ENCODE data around the gene TMEM38A. TPM values are rescaled to one million over a fixed set of nuclear protein-coding genes. Genes with fewer than 3 reads are reported as not detected.

The TMEM38A gene
- total RNA-seq, 8 experiments from 2014 or later = 1.2 to 7.4 (median 3.9) TPM

- H3K27ac ChIP-seq = no peak overlapping the region
- peaks cover 4 to 15% of the 10 kb centered on the region in 2 donors for H3K4me1 ChIP-seq (replicated peaks in 1 of 2)
- H3K4me3 ChIP-seq = no peak overlapping the region
- 65 to 100% (median 81%) methylated on average over 3 to 16 of the region's 16 CpGs for WGBS, 10 experiments
- in situ Hi-C loops (cut with MboI; ENCODE audit: low pct_unique_long_range_greater_than_20kb in 2 of 9, low sequenced_read_pairs in 9 of 9, unreplicated experiment in 9 of 9) = loop anchor here in 1 of 9 experiments (10.0 kb wide), 1 partner anchor 51 kb away; the partner anchor contains the start of gene SLC35E1
- ATAC-seq (replicated peaks in 6 of 8) = no peak
Observed at GRCh38 chr19:16625163-16625958, 35.6 kb upstream of the TMEM38A start.

- in situ Hi-C loops (cut with MboI; ENCODE audit: low pct_unique_long_range_greater_than_20kb in 2 of 9, low sequenced_read_pairs in 9 of 9, unreplicated experiment in 9 of 9) = loop anchor here in 1 of 9 experiments (10.0 kb wide), 1 partner anchor 52 kb away; the partner anchor contains the start of gene SLC35E1
- Histone ChIP-seq H3K27ac (peak overlapping the region; percentile 40 to 80), H3K4me3 (peak overlapping the region; percentile 54 to 88 (median 85)), H3K4me1 (replicated peaks in 1 of 2) (peaks cover 4 to 15% of the 10 kb centered on the region in 2 donors)
- no peak for ATAC-seq (replicated peaks in 6 of 8)
- 0 to 40% (median 7%) methylated on average over 1 to 3 of the region's 12 CpGs; no CpG with 5 or more reads in 7 of the 10 experiments for WGBS, 10 experiments
Observed at GRCh38 chr19:16626796-16627192, 34.1 kb upstream of the TMEM38A start.

- WGBS, 10 experiments = 0% methylated on average over 2 to 8 of the region's 52 CpGs; no CpG with 5 or more reads in 5 of the 10 experiments
- H3K4me3 ChIP-seq = peak overlapping the region; percentile 54 to 88 (median 85)
- ATAC-seq (replicated peaks in 6 of 8) = no peak
- peaks cover 4 to 15% of the 10 kb centered on the region in 2 donors for H3K4me1 ChIP-seq (replicated peaks in 1 of 2)
- H3K27ac ChIP-seq = peak overlapping the region; percentile 40 to 80
- in situ Hi-C loops (cut with MboI; ENCODE audit: low pct_unique_long_range_greater_than_20kb in 2 of 9, low sequenced_read_pairs in 9 of 9, unreplicated experiment in 9 of 9) = loop anchor here in 1 of 9 experiments (10.0 kb wide), 1 partner anchor 53 kb away; the partner anchor contains the start of gene SLC35E1
Observed at GRCh38 chr19:16627193-16627927, 33.6 kb upstream of the TMEM38A start.

DNA sequence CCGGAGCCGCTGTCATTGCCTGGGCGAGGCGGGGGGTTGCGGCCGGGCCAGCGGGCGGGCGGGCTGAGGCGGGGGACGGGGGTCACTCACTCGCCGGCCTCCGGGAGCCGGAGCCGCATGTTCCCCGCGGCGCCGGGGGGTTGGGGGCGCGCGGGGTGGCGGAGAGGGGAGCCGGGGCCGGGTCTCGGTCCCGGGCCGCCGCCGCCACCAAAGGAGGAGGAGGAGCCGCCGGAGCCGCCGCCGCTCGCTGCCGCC, 33.1 kb upstream of the TMEM38A start:
- H3K27ac ChIP-seq = peak overlapping the region; percentile 40 to 80
- peak overlapping the region; percentile 54 to 88 (median 85) for H3K4me3 ChIP-seq
- in situ Hi-C loops (cut with MboI; ENCODE audit: low pct_unique_long_range_greater_than_20kb in 2 of 9, low sequenced_read_pairs in 9 of 9, unreplicated experiment in 9 of 9) = loop anchor here in 1 of 9 experiments (10.0 kb wide), 1 partner anchor 53 kb away; the partner anchor contains the start of gene SLC35E1
- WGBS, 10 experiments = no CpG with 5 or more reads among the region's 38 CpGs
- peaks cover 4 to 15% of the 10 kb centered on the region in 2 donors for H3K4me1 ChIP-seq (replicated peaks in 1 of 2)
- ATAC-seq (replicated peaks in 6 of 8) = peak in 2 of 8 experiments; percentile 1 to 4

DNA sequence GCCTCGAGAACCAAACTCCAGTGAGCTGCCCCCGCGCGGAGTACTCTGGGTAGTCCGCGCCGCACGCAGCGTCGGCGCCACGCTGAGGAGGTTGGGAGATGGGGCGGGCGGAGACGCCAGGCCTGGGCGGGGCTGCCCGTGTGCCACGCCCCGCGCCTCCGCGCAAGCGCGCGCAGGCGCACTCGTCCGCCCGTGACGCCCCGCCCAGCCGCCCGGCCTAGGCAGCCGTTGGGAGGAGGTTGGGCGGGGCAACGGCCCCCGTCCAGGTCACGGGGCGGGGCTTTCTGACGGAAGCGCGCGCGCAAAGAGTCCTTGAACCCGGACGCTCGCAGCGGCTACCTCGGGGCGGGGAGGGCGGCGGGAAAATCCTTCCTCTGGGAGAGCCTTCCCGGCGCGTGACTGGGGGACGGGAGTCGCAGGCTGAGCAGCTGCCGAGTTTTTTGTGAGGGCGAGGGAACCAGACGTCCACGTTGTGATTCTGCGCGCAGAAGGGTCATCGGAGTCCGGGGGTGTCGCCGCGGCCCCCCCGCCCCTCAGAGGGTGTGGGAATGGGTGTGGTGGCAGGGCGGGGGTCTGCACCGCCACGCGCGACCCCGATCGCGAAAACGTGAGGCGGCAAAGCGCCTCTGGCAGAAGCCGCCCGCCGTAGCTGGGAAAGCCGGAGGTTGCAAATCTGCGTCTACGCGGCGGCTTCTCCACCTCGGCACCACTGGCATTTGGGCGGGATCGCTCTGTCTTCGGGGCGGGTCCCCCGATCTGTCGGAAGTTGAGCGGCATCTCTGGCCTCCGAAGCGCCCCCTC, 32.6 kb upstream of the TMEM38A start, which contains the start of gene MED26:
Gene MED26, minus strand, starts transcription at position 22 of the 801 bp plus-strand sequence. CDS start 261 bp downstream, outside the sequence.
- in situ Hi-C loops (cut with MboI; ENCODE audit: low pct_unique_long_range_greater_than_20kb in 2 of 9, low sequenced_read_pairs in 9 of 9, unreplicated experiment in 9 of 9) = loop anchor here in 1 of 9 experiments (10.0 kb wide), 1 partner anchor 54 kb away; the partner anchor contains the start of gene SLC35E1
- 0 to 4% methylated on average over 4 to 9 of the region's 98 CpGs; no CpG with 5 or more reads in 8 of the 10 experiments for WGBS, 10 experiments
- H3K4me1 ChIP-seq (replicated peaks in 1 of 2) = peaks cover 4 to 15% of the 10 kb centered on the region in 2 donors
- H3K4me3 ChIP-seq = peak within 1 kb of the TSS; percentile 64 to 88 (median 85)
- peak; percentile 80 to 94 (median 90) for ATAC-seq (replicated peaks in 6 of 8)
- peak within 1 kb of the TSS; percentile 79 to 87 for H3K27ac ChIP-seq

DNA sequence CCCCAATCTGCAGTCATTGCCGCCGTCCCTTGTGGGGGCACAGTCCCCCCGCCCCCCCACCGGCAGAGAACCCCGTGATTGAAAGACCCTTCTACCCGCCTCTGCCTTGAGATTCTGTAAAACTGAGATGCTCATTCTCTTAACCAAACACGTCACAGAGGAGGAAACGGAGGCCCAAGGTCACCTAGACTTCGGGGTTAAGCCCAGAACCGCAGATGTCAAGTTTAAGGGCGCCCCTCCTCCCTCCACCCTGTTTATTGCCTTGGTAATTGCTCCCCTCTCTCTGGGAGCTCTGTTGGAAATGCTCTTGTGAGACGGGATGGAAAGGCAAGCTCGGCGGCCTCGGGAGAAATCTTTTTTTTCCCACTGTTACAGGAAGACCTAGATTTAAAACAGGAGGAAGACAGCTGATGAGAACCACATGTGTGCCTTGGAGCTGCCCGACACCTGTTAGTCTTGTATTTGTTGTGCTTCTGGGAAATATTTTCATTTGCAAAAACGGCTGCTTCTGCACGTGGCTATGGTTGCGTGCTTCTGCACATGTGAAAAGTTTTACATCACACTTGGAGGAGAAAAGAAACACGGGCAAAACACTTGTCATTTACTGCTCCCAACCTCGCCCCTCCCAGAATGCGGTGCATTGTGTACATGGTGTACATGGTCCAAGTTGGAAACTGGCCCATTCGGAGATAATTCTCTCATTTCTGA, 31.8 kb upstream of the TMEM38A start:
- H3K27ac ChIP-seq = peak overlapping the region; percentile 79 to 87
- peak in 4 of 8 experiments; percentile 1 to 52 (median 30) for ATAC-seq (replicated peaks in 6 of 8)
- 3 to 100% (median 39%) methylated on average over 3 to 11 of the region's 23 CpGs; no CpG with 5 or more reads in 2 of the 10 experiments for WGBS, 10 experiments
- H3K4me3 ChIP-seq = peak overlapping the region; percentile 64 to 88 (median 85)
- in situ Hi-C loops (cut with MboI; ENCODE audit: low pct_unique_long_range_greater_than_20kb in 2 of 9, low sequenced_read_pairs in 9 of 9, unreplicated experiment in 9 of 9) = loop anchor here in 1 of 9 experiments (10.0 kb wide), 1 partner anchor 54 kb away; the partner anchor contains the start of gene SLC35E1
- peaks cover 4 to 15% of the 10 kb centered on the region in 2 donors for H3K4me1 ChIP-seq (replicated peaks in 1 of 2)

DNA sequence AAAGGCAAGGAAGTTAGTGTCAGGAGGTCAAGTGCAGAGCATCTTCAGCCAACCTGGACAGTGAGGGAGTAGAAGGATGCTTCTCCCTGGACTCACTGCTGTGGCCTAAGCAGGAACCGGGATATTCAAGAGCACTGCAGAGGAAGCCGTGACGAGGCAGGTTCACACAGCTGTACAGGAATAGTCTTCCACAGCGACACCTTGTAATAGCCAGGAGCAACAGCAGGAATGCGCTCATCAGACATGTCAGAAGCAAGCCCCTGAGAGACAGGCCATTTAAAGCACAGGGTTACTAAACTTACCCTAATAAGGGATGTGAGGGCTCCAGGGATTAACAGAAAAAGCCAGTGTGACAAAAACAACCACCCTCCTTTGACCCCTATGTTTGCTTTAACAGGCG, 29.5 kb upstream of the TMEM38A start:
- peaks cover 2 to 9% of the 10 kb centered on the region in 2 donors for H3K4me1 ChIP-seq (replicated peaks in 1 of 2)
- no peak for ATAC-seq (replicated peaks in 6 of 8)
- no peak overlapping the region for H3K4me3 ChIP-seq
- in situ Hi-C loops (cut with MboI; ENCODE audit: low pct_unique_long_range_greater_than_20kb in 2 of 9, low sequenced_read_pairs in 9 of 9, unreplicated experiment in 9 of 9) = no loop called here
- WGBS, 10 experiments = 96 to 100% (median 100%) methylated on average over 1 to 5 of the region's 6 CpGs; no CpG with 5 or more reads in 1 of the 10 experiments
- no peak overlapping the region for H3K27ac ChIP-seq

- no peaks in the 10 kb centered on the region for H3K4me1 ChIP-seq (replicated peaks in 1 of 2)
- peak in 3 of 8 experiments; percentile 44 to 73 (median 62) for ATAC-seq (replicated peaks in 6 of 8)
- H3K4me3 ChIP-seq = no peak overlapping the region
- no peak overlapping the region for H3K27ac ChIP-seq
- in situ Hi-C loops (cut with MboI; ENCODE audit: low pct_unique_long_range_greater_than_20kb in 2 of 9, low sequenced_read_pairs in 9 of 9, unreplicated experiment in 9 of 9) = no loop called here
Observed at GRCh38 chr19:16637535-16637934, 23.4 kb upstream of the TMEM38A start.

DNA sequence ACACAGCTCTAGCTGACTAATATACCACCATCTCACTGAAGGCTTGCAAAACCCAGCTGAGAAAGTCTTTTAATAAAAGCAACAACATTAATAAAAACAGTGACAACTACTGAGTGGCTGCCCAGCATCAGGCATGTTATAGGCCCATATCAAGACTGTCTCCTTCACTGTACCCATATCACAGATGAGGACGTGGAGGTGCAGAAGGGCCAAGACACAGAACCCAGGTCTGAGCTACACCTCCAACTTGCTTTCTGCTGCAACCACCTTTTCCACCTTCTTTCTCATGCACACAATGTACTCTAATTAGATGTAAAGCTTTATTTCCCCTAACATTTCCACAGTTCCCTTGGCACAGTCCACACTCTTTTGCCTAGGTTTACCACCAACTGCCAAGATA, 22.3 kb upstream of the TMEM38A start:
- H3K4me3 ChIP-seq = no peak overlapping the region
- in situ Hi-C loops (cut with MboI; ENCODE audit: low pct_unique_long_range_greater_than_20kb in 2 of 9, low sequenced_read_pairs in 9 of 9, unreplicated experiment in 9 of 9) = no loop called here
- WGBS, 10 experiments = 60 to 100% (median 100%) methylated on average over 1 of the region's 1 CpG; no CpG with 5 or more reads in 5 of the 10 experiments
- no peak overlapping the region for H3K27ac ChIP-seq
- ATAC-seq (replicated peaks in 6 of 8) = no peak
- H3K4me1 ChIP-seq (replicated peaks in 1 of 2) = no peaks in the 10 kb centered on the region

DNA sequence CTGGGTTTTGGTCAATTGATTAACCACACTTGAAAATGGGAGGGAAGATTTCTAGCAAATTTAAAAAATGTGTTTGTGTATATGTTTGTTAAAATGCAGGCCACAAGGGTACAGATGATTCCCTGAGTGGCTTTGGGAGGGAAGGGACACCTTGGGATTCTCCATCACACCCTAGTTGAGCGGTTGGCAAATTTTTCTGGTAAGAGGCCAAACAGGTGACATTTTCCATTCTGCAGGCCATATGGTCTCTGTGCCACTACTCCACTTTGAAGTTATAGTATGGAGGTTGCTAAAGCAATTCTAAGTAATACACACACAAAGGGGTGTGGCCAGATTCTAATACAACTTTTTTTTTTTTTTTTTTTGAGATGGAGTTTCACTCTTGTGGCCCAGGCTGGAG, 20.0 kb upstream of the TMEM38A start:
- WGBS, 10 experiments = 86 to 100% (median 100%) methylated on average over 1 of the region's 1 CpG; no CpG with 5 or more reads in 6 of the 10 experiments
- no peak overlapping the region for H3K4me3 ChIP-seq
- H3K27ac ChIP-seq = no peak overlapping the region
- ATAC-seq (replicated peaks in 6 of 8) = no peak
- in situ Hi-C loops (cut with MboI; ENCODE audit: low pct_unique_long_range_greater_than_20kb in 2 of 9, low sequenced_read_pairs in 9 of 9, unreplicated experiment in 9 of 9) = no loop called here
- no peaks in the 10 kb centered on the region for H3K4me1 ChIP-seq (replicated peaks in 1 of 2)

- ATAC-seq (replicated peaks in 6 of 8) = no peak
- Histone ChIP-seq H3K27ac (no peak overlapping the region), H3K4me3 (no peak overlapping the region), H3K4me1 (replicated peaks in 1 of 2) (no peaks in the 10 kb centered on the region)
- in situ Hi-C loops (cut with MboI; ENCODE audit: low pct_unique_long_range_greater_than_20kb in 2 of 9, low sequenced_read_pairs in 9 of 9, unreplicated experiment in 9 of 9) = no loop called here
- WGBS, 10 experiments = 90 to 100% (median 100%) methylated on average over 2 to 7 of the region's 10 CpGs; no CpG with 5 or more reads in 2 of the 10 experiments
Observed at GRCh38 chr19:16641695-16642094, 19.2 kb upstream of the TMEM38A start.

- 40 to 100% (median 97%) methylated on average over 1 to 6 of the region's 9 CpGs; no CpG with 5 or more reads in 4 of the 10 experiments for WGBS, 10 experiments
- Histone ChIP-seq H3K4me1 (replicated peaks in 1 of 2) (no peaks in the 10 kb centered on the region), H3K4me3 (no peak overlapping the region), H3K27ac (no peak overlapping the region)
- ATAC-seq (replicated peaks in 6 of 8) = no peak
- in situ Hi-C loops (cut with MboI; ENCODE audit: low pct_unique_long_range_greater_than_20kb in 2 of 9, low sequenced_read_pairs in 9 of 9, unreplicated experiment in 9 of 9) = no loop called here
Observed at GRCh38 chr19:16645140-16645539, 15.8 kb upstream of the TMEM38A start.
